Thyroid gland (tissue), 4 donors: ENCODE data around the gene ADAMTS12.

ENCODE experiments used
- POLR2A ChIP-seq, 2 donors: fragments of 450-650 bp; IDR thresholded peaks; one replicate each; pipeline ENCODE4 v1.6.1; 2017; ENCODE audit warnings: antibody characterized with exemption in 2 of 2, mild to moderate bottlenecking in 2 of 2, moderate library complexity in 1 of 2
- TF ChIP-seq, protein P1 (sequence below), 6 experiments: fragments of 200-600 bp in 3 of 6; fragments of 450-650 bp in 3 of 6; sonication (generic) in 3 of 6; IDR thresholded peaks; one replicate each; pipeline ENCODE4 v1.5.1; 2016 to 2019; ENCODE audit warnings: antibody characterized with exemption in 6 of 6, mild to moderate bottlenecking in 2 of 6, inconsistent platforms in 1 of 6, moderate library complexity in 1 of 6

DNA sequence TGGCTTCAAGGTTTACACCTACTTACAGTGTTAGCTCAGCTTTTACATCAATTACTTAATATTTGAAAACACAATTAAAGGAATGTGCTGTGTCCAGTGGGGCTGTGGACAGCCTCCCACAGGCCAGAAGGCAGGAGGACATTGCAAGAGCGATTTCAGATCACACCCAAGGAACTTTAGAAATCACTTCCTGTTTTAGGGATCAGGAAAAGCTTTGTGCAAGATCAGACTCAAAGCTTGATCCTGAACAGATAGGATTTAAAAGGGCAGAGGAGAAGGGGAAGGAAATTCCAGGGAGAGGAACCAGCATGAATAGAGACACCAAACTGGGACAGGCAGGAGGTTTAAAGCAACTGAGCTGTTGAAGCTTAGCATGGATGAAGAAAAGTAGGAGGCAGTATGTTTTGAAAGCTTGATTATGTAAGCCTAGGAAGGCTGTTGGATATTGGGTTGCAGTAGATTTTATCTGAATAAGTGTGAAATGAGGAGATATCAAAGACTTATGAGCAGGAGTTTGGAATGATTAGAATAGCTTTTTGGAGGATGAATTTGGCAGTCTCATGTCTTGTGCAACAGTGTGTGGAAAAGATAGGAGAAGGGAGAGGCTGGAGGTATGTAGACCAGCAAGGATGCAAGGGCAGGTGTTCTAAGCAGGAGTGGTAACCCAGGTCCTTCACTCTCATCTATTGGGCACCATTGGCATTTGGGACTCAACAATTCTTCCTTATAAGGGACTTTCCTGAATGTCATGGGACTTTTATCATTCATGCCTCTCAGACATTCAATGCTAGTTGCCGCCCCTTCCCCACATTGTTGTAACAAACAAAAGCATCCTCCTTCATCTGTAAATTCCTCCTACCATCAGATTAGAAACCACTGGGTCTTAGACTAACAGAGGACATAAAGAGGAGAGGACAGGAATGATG lies 327.5 kb downstream of the ADAMTS12 start:
- TF ChIP-seq POLR2A (IDR thresholded peaks at IDR 0.05) = no peak
- TF ChIP-seq, protein P1, sequence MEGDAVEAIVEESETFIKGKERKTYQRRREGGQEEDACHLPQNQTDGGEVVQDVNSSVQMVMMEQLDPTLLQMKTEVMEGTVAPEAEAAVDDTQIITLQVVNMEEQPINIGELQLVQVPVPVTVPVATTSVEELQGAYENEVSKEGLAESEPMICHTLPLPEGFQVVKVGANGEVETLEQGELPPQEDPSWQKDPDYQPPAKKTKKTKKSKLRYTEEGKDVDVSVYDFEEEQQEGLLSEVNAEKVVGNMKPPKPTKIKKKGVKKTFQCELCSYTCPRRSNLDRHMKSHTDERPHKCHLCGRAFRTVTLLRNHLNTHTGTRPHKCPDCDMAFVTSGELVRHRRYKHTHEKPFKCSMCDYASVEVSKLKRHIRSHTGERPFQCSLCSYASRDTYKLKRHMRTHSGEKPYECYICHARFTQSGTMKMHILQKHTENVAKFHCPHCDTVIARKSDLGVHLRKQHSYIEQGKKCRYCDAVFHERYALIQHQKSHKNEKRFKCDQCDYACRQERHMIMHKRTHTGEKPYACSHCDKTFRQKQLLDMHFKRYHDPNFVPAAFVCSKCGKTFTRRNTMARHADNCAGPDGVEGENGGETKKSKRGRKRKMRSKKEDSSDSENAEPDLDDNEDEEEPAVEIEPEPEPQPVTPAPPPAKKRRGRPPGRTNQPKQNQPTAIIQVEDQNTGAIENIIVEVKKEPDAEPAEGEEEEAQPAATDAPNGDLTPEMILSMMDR (IDR thresholded peaks at IDR 0.05) = no peak
